RWPE1 (cell line): ENCODE data around the gene MAP1A.
"Not testable (repeated sequence)": the region's sequence is repeated elsewhere in the genome, so short reads cannot be mapped to it uniquely, and the experiment has no call there.

ENCODE experiments used
- CTCF ChIA-PET: fragments of 350-600 bp; sonication (Branson Sonifier 250); formaldehyde crosslinking; extraction: SDS; loops from one replicate; lab custom pipeline; 2021; lab: Yijun Ruan, JAX
- POLR2A ChIA-PET: fragments of 400-600 bp; formaldehyde crosslinking; extraction: SDS; loops from one replicate; lab custom pipeline; 2020; ENCODE audit warnings: antibody characterized with exemption; ENCODE audit not compliant: low non-redundant PET; lab: Yijun Ruan, JAX
- DNase-seq: peaks from one replicate; pipeline ENCODE4 v3.0.0; 2012; ENCODE audit warnings: low spot score
- H3K27ac ChIP-seq: fragments of 450-650 bp; 2 replicates; pipeline ENCODE4 v1.5.1; 2017
- CTCF ChIP-seq: fragments of 450-650 bp; conservative IDR thresholded peaks from 2 replicates; pipeline ENCODE4 v1.5.1; 2017; ENCODE audit warnings: low read depth, mild to moderate bottlenecking

The MAP1A gene

GRCh38 chr15:43547539-43547938 is 30.1 kb downstream of the MAP1A start:
- no peak for TF ChIP-seq CTCF
- ChIA-PET POLR2A (no interaction called here), CTCF (no interaction called here)
- no peak overlapping the region for H3K27ac ChIP-seq
- no peak for DNase-seq

- ChIA-PET POLR2A (no interaction called here), CTCF (no interaction called here)
- TF ChIP-seq CTCF = no peak
- DNase-seq = no peak
- no peak overlapping the region for H3K27ac ChIP-seq
Measured at GRCh38 chr15:43550527-43551363, 33.3 kb downstream of the MAP1A start.

- no peak for TF ChIP-seq CTCF
- ChIA-PET CTCF (interaction anchor here (0.6 kb wide), 1 partner anchor 1312 kb away, joined by 3 read pairs; no protein-coding TSS in a partner anchor), POLR2A (interaction anchor here (0.6 kb wide), 1 partner anchor 24 kb away, joined by 3 read pairs; no protein-coding TSS in a partner anchor)
- DNase-seq = no peak
- no peak overlapping the region for H3K27ac ChIP-seq
Measured at GRCh38 chr15:43552256-43552655, 34.8 kb downstream of the MAP1A start.

- ChIA-PET CTCF (no interaction called here), POLR2A (interaction anchor here (0.6 kb wide), 1 partner anchor 25 kb away, joined by 3 read pairs; no protein-coding TSS in a partner anchor)
- DNase-seq = no peak
- H3K27ac ChIP-seq = no peak overlapping the region
- no peak for TF ChIP-seq CTCF
Measured at GRCh38 chr15:43552986-43553385, 35.6 kb downstream of the MAP1A start.

- DNase-seq, H3K27ac ChIP-seq, CTCF ChIA-PET, POLR2A ChIA-PET: not testable (repeated sequence)
Measured at GRCh38 chr15:43562753-43563152, 45.3 kb downstream of the MAP1A start.

GRCh38 chr15:43563793-43564192 is 46.4 kb downstream of the MAP1A start:
- DNase-seq, POLR2A ChIA-PET, H3K27ac ChIP-seq, CTCF ChIA-PET: not testable (repeated sequence)

- H3K27ac ChIP-seq, DNase-seq, CTCF ChIA-PET, POLR2A ChIA-PET: not testable (repeated sequence)
Measured at GRCh38 chr15:43566615-43567014, 49.2 kb downstream of the MAP1A start.

- POLR2A ChIA-PET, DNase-seq, CTCF ChIA-PET, H3K27ac ChIP-seq: not testable (repeated sequence)
Measured at GRCh38 chr15:43574607-43575006, 57.2 kb downstream of the MAP1A start.
